Esophagus squamous epithelium (tissue), 4 donors: Measurements from ENCODE around the gene C5orf22.

ENCODE experiments used
- POLR2A ChIP-seq, 4 donors: fragments of 450-650 bp; IDR thresholded peaks; one replicate each; pipeline ENCODE4 v1.6.1; 2017; ENCODE audit warnings: antibody characterized with exemption in 4 of 4, mild to moderate bottlenecking in 4 of 4, moderate library complexity in 3 of 4
- TF ChIP-seq, protein P1 (sequence below), 6 experiments: fragments of 450-650 bp in 4 of 6; fragments of 200-600 bp in 2 of 6; sonication (generic) in 2 of 6; IDR thresholded peaks; one replicate each; pipeline ENCODE4 v1.5.1; 2016 to 2019; ENCODE audit warnings: antibody characterized with exemption in 6 of 6, mild to moderate bottlenecking in 4 of 6, moderate library complexity in 4 of 6

DNA sequence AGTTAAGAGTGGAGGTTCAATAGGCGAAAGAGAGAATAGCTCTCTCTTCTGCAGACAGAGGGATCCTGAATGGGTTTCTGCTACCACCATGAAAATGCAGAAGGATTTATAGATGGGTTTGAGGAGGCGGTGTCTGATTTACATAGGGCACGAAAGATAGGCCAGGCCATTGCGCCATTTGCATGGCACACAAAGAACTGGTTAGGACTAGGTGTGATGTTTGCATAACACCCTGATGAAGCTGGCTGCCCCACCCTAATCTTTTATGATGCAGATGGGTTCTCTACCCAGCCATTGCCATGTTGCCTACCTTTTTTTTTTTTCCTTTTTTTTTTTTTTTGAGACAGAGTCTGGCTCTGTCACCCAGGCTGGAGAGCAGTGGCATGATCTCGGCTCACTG is 55.4 kb downstream of the C5orf22 start:
- TF ChIP-seq, protein P1, sequence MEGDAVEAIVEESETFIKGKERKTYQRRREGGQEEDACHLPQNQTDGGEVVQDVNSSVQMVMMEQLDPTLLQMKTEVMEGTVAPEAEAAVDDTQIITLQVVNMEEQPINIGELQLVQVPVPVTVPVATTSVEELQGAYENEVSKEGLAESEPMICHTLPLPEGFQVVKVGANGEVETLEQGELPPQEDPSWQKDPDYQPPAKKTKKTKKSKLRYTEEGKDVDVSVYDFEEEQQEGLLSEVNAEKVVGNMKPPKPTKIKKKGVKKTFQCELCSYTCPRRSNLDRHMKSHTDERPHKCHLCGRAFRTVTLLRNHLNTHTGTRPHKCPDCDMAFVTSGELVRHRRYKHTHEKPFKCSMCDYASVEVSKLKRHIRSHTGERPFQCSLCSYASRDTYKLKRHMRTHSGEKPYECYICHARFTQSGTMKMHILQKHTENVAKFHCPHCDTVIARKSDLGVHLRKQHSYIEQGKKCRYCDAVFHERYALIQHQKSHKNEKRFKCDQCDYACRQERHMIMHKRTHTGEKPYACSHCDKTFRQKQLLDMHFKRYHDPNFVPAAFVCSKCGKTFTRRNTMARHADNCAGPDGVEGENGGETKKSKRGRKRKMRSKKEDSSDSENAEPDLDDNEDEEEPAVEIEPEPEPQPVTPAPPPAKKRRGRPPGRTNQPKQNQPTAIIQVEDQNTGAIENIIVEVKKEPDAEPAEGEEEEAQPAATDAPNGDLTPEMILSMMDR (IDR thresholded peaks at IDR 0.05), result no peak
- no peak for TF ChIP-seq POLR2A (IDR thresholded peaks at IDR 0.05)
